ENCODE data around the gene IL1RN.
A peak's percentile ranks its signal among the peaks of the same experiment; 100 is the strongest.

Gene IL1RN

DNA sequence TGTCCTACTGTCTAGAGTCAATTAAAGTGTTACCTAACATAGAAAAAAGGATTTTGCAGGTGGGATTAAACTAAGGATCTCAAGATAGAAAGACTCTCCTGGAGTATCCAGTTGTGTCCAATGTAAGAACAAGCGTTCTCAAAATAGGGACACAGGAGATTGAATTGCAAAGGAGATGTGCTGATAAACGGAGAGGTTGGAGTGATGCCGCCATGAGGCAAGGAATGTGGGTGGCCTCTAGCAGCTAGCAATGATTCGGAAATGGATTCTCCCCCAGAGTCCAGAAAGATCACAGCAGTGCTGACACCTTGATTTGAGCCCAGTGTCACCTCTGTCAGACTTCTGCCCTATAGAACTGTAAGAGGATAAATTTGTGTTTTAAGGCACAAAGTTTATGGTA, 24.1 kb upstream of the IL1RN start:
- no peak for DNase-seq (ENCODE audit: low spot score)

DNA sequence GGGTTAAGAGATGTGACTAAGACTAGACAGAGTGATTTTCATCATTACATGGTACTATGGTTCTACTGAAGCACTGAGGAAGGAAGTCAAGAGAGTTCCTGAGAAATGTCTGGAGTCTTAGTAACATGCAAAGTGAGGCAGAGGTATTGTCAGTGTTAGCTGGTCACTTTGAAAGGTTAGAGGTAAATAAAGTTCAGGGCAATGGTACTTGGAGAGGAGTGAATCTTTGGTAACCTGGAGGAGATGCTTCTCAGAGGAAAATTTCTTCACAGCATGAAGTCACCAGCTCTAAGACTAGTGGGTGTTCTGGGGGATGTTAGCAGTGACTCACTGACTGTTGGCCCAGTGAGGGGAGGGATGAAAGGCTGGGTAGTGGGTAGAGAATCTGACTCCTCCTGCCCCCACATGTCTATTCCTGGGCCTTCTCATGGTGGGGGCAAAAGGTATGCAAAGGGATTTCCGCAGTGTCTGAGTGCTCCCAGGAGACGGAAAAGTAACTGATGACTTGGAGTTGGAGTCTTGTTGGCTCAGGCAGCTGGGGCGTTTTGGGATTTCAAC, 23.3 kb upstream of the IL1RN start:
- DNase-seq (ENCODE audit: low spot score) = no peak

DNA sequence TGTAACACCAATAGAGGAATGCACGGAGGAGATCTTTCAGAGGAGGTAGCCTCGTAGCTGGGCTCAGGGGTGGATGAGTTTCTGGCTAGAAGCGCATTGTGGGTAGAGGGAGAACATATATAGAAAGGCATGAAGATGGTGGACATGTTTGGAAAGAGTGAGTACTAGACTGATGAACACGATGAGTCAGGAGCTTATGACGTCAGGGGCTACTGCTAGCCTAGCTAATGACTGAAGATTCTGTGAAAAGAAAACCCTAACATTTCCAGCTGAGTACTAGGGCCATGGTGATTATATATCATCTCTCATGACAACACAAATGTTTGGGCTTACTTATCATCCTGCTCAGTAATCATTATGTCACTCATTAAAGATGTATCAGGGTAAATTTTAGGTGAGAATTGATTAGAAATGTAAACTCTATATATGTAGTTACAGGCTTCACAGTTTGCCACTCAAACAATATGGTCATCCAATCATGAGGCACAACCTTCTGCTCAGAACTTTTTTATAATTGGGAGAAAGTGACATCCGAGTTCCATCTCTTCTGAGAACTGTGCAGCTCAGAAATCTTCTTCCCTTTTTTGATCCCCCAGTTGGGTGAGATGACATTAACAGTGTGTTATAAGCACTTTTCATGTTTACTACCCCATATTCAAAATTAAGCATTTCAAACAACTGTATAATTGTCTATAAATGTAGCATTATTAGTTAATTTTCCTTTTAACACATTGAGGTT, 22.2 kb upstream of the IL1RN start:
- DNase-seq (ENCODE audit: low spot score) = no peak

DNA sequence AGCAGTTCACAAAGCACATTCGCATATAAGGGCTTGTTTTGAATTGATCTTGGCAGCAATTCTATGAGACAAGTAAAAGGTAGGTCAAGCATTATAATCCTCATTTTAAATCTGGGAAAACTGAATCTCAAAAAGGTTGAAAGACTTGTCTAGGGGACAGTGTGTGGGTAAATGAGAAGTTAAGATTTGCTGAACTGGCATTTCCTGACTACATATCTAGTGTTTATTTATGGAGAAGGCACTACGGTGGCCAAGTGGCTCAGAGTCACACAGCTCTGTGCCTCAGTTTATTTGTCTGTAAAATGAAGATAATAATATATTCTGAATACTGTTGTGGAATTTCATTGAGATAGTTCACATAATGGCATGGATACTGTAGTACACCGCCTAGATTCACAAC, 16.3 kb upstream of the IL1RN start:
- no peak for DNase-seq (ENCODE audit: low spot score)

DNA sequence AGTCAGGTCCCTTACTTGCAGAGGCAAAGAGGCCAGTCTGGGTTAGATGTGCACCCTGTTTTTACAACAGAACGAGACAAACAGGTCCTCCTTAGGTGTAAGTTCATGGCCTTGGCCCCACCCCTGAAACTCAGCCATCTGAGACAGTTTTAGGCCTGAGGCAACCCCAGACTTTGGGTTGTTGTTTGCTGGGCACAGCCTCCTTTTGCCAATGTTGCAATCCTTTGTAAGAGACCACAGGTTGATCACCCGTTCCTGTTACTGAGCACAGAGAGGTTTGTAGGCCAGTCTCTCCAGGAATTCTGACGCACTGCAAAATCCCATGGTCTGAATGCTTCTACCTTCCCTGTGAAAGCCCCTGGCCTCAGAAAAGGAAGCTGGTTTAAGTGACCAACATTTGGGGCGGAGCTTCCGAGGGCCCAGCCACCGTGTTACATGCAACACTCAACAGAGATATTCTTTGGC, 15.5 kb upstream of the IL1RN start:
- DNase-seq (ENCODE audit: low spot score) = no peak

DNA sequence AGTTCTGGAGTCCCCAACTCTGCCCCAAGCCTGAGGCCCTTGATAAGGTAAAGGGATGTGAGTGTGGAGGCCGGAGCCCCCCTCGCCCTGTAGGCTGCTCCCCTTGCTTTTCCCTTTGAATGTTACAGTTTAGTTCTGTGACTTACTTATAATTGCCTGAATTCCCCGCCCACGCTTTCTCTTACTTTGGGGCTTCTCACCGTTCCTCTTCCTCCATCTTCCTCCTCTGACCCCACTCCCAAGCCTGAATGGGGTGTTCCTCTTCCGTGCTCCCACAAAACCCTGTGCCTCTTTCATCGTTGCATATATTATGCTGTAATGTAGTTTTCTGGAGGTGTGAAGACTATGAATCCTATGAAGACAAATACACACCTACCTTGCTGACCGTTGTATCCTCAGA, 15.0 kb upstream of the IL1RN start:
- no peak for DNase-seq (ENCODE audit: low spot score)

DNA sequence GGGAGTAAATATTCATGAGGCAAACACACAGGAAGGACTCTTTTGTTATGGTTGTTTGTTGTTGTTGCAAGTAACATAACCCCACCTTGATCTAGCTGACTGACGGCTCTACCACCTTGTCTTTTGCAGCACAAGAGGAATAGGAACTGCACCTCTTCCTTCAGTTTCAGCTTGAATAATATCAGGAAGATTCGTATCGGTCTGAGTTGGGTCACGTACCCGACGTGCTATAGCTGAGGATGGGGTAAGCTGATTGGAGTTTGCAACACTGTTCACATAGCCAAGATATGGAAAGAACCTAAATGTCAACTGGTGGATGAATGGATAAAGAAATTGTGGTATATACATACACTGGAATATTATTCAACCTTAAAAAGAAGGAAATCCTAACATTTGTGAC, 14.5 kb upstream of the IL1RN start:
- no peak for DNase-seq (ENCODE audit: low spot score)

DNA sequence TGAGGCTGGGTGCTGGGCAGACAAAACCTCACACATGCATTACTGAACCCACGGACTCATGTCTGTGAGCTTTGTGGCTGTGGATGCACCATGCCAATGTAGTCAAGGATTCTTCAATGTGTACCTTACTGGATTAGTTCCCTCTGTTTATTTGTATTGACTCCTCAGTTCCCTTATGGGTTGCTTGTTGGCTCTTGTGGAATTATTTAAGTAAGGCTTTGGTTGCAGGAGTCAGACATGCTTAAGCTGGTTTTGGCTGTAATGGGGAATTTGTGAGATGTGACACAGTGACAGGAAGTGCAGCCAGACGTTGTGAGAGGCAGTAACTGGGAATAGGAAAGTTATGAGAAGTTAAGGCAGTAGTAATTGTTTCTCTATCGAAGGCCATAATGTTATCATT, 13.6 kb upstream of the IL1RN start:
- DNase-seq (ENCODE audit: low spot score) = no peak

DNA sequence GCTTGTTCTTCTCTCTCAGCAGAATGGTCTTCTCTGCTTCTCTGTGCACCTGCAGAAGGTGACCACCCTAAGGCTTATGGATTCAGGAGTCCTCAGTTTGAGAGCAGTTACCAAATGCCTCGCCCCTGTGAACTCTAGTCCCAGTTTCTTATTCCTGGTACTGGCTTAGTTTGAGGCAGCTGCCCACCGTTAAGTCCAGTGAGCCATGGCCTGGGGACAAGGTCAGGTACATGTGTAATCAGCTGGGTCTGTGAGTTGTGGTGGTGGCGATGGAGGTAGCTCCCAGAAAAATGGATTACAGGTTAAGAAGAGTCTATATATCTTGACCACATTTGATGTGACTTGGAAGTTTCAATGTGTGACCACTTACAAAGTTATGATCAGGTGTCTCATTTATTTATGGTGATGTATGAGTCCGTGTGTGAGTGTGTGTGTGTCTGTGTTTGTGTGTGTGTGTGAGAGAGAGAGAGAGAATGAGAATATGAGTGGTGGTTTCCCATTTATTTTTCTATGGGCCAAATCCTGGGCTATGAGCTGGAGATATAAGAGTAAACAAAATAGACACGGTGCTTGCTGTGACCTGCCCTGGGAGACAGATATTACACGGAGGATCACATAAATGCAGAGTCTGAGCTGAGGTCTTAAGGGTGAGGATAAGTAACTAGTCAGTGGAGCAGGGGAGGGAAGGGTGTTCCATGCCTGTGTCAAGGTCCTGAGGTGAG, 13.0 kb upstream of the IL1RN start:
- DNase-seq (ENCODE audit: low spot score) = no peak

DNA sequence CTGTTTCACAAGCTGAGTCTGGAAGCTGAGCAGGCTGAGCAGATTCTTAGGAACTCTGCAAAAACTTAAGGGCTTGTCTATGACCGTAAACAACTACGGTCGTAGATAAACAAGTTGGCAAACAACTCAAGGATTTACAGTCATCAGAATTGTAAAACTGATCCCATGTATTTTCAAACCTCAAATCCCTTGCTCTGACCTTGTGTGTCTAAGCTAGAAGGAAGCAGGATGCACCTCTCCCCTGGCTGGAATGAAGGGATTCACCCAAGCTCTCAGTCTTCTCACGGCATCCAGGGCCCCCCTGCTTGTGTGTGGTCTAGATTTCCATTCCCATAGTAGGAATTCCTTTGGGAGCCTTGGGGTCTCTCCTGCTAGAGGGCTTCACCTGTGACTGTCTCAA, 12.4 kb upstream of the IL1RN start:
- DNase-seq (ENCODE audit: low spot score) = no peak

DNA sequence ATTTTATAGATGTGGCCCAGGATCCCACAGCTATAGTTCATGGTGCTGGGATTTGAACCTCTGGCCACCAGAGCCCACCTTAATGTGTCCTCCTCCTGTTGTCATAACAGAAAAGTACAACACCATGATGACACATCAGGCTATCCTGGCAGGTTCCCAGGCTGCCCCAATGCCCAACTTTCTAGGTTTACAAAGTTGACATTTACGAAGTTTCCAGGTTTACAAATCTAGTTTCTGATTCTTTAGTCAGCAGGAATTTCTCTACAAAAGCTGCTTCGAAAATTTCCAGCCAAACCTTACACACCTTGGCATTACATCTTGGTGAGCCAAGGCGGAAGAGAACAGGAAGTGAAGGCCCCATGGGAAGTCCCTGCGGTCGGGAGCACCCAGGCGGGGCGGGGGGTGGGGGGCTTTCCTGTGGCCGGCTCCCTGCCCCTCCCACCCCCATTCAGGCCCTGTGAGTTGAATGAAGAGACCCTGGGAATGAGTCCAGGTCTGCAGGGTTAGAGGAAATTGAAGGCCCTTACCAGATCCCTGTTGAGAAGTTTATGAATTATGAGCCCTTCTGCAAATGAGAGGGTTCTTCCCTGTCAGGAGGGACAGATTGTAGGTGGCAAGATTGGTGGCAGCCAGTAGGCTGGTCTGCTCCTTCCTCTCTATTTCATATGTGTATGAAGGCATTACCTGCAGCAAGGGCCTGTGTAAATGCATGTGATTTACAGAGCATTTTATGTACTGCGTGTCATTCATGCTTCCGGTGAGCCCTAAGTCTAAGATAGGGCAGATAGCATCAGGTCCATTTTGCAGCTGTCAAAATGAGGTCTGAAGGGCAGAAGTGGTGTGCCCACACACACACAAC, 11.1 kb upstream of the IL1RN start:
- peak; percentile 45 for DNase-seq (ENCODE audit: low spot score)

DNA sequence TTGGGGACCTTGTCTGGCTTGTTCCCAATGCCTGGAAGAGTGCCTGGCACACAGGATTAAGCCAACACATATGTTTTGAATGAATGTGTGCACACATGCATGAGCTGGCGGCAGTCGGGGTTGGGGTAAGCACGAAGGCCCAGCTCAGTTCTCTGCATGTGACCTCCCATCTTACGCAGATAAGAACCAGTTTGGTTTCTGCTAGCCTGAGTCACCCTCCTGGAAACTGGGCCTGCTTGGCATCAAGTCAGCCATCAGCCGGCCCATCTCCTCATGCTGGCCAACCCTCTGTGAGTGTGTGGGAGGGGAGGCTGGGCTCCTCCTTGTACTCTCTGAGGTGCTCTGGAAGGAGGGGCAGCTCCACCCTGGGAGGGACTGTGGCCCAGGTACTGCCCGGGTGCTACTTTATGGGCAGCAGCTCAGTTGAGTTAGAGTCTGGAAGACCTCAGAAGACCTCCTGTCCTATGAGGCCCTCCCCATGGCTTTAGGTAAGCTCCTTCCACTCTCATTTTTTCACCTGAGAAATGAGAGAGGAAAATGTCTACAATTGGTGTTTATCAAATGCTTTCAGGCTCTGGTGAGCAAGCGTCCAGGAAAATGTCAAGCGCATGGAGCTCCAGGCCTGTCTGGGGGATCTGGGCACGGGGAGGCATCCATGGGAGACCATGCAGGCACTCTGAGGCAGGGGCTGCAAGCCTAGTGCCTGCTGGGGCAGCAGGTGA, 9.7 kb upstream of the IL1RN start:
- DNase-seq (ENCODE audit: low spot score) = no peak

DNA sequence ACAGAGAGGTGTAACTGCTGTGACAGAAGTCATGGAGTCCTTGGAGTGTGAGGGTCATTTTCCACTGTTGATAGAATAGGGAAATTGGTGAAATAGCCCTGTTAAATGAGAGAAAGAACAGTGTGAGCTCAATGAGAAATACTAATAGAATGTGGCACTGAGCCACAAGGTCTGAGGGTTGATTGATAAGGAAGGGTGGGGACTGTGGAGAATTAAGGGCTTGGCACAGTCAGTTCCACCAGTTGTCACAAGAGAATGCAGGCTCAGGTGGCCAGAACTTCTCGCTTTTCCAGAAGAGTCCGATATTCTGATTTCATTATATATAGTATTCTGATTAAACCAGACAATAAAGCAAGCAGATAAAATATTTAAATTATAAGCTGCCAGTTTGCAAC, 9.1 kb upstream of the IL1RN start:
- DNase-seq (ENCODE audit: low spot score) = no peak

DNA sequence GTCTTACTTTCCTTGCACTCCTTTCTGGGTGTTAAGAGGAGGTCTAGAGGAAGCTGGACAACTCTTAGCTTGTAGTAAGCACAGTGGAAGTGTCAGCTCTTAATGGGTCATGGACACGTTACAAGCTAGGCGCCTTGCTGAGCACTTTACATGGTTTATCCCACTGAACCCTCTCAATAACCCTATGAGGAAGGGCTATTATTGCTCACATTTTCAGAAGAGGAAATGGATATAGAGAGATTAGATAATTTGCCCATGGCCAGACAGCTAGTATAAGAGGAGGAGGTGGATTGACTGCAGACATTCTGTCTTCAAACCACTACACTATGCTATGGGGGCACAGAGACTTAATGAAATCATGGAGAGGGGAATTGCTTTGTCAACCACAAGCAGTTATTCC, 8.3 kb upstream of the IL1RN start:
- no peak for DNase-seq (ENCODE audit: low spot score)

DNA sequence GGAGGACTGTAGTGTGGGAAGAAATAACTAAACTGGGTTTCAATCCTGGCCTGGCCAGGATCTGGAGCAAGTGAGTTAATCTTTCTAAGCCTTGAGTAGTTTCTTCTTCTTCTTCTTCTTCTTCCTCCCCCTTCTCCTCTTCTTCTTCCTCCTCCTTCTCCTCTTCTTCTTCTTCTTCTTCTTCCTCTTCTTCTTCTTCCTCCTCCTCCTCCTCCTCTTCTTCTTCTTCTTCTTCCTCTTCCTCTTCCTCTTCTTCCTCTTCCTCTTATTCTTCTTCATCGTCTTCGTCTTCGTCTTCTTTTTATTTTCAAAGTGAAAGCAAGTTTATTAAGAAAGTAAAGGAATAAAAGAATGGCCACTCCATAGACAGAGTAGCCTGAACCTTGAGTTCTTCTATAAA, 6.5 kb upstream of the IL1RN start:
- no peak for DNase-seq (ENCODE audit: low spot score)

DNA sequence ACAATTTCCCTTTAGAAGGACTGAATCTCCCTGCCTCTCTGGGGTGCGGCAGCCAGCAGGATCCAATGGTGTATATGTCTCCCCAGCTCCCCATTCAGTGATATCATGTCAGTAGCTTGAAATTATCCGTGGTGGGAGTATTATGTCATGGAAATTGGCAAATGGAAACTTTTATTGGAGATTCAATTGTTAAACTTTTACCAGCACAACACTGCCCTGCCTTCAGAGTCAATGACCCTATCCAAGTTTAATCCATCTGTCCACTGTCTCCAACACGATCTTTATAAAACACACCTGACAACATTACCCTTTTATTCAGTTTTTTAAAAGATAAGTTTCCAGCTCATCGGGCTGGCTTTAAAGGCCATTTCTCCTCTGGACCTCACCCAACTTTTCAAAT, 5.0 kb upstream of the IL1RN start:
- no peak for DNase-seq (ENCODE audit: low spot score)

DNA sequence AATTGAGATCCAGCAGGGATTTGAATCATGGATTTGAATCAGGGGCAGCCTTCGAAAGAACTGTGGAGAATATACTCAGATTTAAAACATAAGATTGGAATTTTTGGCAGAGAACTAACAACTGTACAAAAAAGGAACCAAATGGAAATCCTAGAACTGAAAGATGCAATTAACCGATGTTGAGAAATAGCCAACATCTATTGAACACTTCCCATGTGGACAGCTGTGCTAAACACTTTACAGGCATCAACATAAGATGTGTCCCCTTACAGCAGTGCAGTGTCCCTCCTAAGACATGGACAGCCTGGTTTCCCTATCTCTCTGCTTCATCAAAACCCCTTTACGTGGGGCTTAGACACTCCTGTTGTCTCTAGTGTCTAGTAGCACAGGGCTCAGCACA, 3.7 kb upstream of the IL1RN start:
- DNase-seq (ENCODE audit: low spot score) = no peak

DNA sequence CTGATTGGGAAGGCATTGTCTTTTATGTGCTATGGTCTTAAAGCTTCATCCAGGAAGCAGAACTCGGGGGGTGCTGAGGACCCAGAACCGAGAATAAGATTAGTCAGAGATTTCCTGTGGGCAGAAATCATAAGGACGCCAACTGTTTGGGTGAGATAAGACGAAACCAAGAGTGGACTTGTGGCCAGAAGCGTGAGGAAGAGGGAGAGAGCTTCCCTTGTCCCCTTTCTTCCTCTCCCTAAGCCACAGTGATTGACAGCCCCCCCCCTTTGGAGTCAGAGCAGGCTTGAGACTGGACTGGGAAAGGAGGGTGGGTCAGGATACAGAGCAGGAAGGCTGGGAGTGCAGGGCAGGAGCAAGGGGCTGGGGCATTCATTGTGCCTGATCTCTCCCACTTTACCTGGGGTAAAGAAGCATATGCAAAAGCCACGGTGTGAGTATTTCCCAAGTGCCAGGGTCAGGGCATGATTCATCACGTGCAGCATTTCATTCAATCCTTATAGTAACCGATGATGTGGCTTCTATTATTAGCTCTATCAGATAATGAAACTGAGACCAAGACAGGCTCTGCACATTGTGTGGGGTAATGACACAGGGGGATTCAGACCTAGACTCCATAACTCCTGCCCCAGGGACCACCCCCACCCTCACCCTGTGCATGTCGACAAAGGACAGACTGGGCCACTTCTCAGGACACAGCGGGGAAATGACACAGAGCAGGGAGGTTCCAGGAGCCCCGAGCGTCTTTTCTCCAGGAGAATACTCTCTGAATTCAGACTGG, 3.0 kb upstream of the IL1RN start:
- DNase-seq (ENCODE audit: low spot score) = no peak

DNA sequence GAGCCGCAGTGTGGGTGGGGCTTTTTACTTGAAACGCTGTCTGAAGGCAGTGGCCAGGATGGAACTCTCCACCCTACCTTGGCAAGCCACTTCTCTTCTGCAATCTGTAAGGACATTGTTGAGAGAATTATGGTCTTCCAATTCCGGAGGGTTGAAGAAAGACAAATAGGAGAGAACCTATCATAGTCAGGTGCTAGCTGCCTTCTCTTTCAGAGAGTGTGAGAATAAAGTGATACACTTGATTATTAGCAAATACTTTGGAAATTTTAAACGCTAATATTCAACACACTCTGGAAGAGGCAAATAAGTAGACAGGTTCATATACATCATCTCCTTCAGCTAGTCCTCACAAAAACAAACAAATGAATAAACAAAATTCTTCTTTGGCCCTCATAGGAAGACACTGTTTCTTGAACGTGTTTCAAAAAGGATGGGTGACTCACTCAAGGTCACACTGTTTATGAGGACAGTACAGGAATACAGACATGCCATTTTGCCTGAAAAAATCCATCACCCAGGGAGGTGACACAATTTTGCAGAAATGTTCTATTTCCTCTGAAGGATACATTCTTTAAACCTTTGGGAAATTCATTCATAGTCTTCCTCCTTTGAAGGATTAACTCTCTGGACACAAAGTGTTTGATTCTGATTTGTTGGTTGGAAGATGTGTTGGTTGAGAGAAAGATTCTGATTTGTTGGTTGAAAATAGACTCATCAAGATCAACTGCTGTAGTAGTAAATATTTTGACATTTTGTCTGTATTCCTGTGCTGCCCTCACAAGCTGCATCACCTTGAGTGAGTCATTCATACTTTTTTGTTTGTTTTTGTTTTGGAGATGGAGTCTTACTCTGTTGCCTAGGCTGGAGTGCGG, 2.2 kb upstream of the IL1RN start:
- DNase-seq (ENCODE audit: low spot score) = no peak
